ENCODE measurements around the gene SH3BGRL3.
"Not testable (repeated sequence)": the region's sequence is repeated elsewhere in the genome, so short reads cannot be mapped to it uniquely, and the experiment has no call there.

The SH3BGRL3 gene

GRCh38 chr1:26291939-26292338 lies 12.1 kb downstream of the SH3BGRL3 start:
- DNase-seq: no peak

DNA sequence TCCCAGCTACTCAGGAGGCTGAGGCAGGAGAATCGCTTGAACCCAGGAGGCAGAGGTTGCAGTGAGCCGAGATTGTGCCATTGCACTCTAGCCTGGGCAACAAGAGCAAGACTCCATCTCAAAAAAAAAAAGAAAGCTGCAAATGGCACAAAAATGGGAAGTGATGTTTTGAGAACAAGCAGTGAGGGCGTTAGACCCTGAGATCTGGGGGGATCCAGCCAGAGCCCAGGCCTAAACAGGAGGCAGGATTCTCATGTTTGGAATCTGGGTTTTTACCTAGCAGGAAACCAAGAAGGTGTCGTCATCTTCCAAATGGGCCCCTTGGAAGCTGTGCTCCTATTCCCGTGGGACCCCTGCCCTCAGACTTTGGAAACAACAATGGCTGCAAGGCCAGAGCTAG lies 12.8 kb downstream of the SH3BGRL3 start:
- not testable (repeated sequence) for DNase-seq

- no peak for DNase-seq
These were observed 14.1 kb downstream of the SH3BGRL3 start for GRCh38 chr1:26293911-26294463.

GRCh38 chr1:26295194-26296138 lies 15.6 kb downstream of the SH3BGRL3 start:
- DNase-seq: no peak

DNA sequence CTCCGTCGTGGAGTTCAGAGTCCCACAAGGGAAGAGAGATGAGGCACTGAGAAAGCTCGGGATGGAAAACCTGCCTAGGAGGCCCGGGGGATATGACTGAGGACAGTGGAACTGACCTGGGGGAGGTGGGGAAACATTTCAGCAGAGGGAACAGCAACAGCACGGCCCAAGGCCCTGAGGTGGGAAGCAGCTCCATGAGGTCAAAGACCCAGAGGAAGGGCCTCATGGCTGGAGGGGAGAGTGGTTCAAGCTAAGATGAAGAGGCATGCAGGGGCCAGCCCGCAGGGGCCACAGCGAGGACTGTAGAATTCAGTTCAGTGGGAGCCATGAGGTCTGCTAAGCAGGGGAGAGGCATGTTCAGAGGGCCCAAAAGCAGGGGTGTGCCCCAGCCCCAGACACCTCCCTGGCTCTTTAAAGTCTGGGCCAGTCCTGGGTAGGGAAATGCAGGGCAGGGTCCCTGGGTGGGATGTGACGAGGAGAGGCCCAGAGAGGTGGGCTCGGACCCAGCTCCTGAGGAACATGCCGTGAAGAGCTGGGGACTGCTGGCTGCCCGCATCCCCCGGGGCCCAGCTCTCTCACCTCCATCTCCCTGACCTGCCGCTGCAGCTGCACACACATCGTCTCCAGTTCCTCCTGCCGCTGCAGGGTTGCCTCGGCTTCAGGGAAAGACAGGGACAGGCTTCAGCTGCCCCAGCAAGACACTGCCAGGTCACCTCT lies 16.6 kb downstream of the SH3BGRL3 start:
- no peak for DNase-seq

- DNase-seq: no peak
These were observed 17.3 kb downstream of the SH3BGRL3 start for GRCh38 chr1:26297057-26297790.

GRCh38 chr1:26297791-26298124 lies 17.9 kb downstream of the SH3BGRL3 start:
- DNase-seq: no peak

DNA sequence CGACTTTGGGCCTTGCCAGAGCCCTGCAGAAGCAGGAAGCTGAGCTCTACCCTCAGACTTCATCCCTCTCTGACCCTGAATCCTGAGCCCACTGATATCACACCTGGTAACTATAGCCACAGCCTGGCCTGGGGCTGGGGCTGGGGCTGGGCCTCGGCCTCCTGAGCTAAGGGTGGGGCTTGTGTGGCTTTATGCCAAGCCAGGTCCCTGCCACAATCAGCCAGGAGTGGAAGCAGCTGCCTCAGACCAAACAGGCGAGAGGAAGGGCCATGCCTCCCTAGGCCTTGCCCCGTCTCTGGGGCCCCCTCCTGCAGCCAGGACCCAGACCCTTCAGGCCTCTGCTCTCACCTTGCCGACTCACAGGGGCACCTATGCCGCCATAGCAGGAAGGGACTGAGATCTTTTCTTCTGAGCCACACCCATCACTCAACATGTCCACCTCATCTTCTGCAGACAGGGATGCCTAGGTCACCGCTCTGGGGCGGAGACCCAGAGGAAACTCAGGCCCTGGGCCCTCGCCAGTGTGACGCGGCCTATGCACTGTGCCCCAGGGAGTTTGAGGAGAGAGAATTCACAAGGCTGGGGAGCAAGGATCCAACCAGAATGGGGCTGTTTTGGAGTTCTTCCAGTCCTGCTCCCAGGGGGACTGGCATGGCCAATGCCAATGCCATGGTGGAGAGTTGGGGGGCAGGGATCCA lies 20.8 kb downstream of the SH3BGRL3 start:
- DNase-seq: no peak

- no peak for DNase-seq
These were observed 23.0 kb downstream of the SH3BGRL3 start for GRCh38 chr1:26302733-26303405.

DNA sequence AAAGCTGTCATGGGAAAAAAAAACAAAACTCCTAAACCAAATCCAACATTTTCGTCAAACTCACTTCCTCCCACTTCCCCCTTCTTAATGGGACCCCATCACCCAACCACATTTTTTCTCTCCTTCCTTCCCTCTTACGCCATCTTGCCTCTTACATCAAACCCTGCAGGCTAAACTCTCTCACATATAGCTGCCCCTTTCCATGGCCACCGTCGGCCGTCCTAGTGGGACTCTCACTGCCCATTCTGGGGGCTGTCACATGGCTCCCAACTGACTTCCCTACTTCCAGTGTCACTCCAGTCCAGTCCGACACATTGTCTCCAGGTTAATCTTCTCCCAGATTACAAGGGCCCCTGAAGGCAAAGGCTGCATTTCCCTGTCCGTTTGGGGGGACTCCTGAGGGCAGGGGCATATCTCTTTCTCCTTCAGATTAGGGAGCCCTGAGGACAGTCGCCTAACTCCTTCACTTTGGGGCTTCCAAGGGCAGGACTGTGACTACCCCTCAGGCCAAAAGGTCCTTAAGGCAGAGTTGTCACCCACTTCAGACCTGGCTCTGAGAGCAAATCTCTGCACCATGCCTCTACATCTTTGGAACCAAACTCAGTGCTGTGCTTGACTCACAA lies 25.9 kb downstream of the SH3BGRL3 start:
- no peak for DNase-seq

- DNase-seq: peak; percentile 55
These were observed 26.7 kb downstream of the SH3BGRL3 start, which contains the start of gene UBXN11 for GRCh38 chr1:26306290-26307229. UBXN11 (minus strand) TSS chr1:26306636; CDS start chr1:26302883, 3,753 bp downstream.

DNA sequence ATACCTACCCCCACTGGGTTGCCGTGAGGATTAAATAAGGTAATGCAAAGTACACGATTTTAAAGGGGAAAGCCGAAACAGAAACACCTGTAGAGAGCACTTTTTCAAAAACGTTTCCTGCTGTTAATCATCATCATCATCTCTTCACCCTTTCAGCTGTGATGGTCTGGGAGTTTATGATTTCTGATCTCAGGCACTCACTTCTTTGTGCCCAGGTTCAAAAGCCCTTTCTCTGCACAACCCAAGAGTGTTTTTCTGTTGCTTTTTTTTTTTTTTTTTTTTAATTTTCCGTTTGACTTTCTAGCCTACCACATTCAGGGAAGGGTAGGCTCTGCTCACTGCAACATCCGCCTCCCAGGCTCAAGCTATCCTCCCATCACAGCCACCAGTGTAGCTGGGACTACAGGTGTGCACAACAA lies 27.5 kb downstream of the SH3BGRL3 start:
- no peak for DNase-seq

DNA sequence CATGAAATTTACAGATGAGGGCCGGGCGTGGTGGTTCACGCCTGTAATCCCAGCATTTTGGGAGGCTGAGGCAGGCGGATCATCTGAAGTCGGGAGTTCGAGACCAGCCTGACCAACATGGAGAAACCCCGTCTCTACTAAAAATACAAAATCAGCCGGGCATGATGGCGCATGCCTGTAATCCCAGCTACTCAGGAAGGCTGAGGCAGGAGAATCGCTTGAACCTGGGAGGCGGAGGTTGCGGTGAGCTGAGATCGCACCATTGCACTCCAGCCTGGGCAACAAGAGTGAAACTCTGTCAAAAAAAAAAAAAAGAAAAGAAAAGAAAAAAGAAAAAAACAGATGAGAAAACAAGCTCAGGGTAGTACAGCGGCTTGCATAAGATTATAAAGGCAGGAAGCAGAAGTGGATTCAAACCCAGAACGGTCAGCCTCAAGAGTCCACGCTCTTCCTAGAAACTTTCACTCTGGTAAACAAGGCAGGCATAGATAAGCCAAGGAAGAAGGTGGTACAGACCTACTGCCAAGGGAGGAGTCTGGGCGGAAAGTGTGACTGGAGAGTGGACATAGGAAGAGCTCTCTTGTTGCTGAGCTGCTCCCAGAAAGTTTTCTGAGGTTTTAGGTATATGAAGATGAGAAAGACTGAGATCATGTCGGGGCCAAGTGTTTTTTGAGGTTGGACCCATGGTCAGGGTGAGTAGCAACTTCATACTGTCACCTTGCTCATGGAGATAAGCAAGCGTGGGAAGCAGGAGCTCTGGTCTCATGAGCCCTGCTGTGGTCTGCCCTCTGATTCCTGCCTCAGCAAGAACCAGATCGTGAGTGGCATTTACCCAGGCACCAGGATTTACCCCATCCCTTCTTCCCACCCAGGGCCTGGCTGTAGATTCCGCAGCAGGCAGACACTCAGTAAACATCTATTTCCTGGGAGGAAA lies 28.3 kb downstream of the SH3BGRL3 start:
- DNase-seq: not testable (repeated sequence)

DNA sequence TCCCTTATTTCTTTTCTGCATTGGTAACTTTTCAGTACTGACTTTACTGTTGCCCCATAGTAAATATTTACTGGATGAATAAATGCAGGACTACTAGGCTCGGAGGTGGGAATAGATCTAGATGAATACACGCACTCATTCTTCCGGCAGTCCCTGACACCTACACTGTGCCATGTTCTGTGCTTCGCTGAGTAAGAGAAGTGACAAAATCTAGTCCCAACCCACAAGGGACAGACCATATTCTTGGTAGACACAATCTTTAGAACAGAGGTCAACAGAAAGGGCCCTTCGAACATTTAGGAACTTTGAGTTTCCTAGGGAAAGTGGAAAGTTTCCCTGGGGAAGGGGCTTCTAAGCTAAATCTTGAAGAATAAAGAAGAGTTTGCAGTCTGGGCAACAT lies 34.6 kb downstream of the SH3BGRL3 start:
- no peak for DNase-seq

DNA sequence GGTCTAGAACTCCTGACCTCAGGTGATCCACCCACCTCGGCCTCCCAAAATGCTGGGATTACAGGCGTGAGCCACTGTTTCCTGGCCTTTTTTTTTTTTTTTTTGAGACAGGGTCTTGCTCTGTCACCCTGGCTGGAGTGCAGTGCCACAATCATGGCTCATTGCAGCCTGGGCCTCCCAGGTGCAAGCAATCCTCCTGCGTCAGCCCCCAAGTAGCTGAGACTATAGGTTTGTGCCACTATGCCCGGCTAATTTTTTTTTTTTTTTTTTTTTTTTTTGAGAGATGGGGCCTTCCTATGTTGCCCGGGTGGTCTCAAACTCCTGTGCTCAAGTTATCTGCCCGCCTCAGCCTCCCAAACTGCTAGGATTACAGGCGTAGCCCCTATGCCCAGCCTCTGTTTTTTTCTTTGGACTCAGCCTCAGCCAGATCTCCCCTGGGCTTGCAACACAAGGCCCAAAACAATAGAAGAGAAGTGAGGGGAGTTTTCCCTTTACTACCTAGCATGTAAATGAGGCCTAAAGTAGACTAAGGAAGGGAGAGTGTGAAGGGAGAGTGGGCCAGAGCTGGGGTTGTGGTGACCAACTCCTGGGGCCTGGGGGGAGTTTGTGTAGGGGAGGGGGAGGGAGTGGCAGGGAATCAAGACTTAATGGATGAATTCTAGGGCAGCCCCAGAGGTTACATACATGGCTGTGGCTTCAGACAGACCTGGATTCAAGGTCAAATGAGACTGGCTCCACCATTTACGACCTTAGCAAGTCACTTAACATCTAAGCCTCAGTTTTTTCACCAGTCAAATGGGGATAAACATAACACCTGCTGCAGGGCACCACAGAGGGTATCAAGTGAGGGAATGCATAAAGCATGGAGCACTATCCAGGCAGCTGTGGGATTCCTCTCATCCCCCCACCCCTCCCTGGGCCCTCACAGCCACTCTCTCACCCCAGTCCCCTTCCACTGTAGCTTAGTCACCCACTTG lies 36.3 kb downstream of the SH3BGRL3 start:
- DNase-seq: no peak

- no peak for DNase-seq
These were observed 37.3 kb downstream of the SH3BGRL3 start for GRCh38 chr1:26317146-26317545.

GRCh38 chr1:26317612-26318337 lies 37.9 kb downstream of the SH3BGRL3 start, which contains the start of gene CD52:
CD52 (plus strand) TSS chr1:26317958; CDS start chr1:26318018, 60 bp downstream.
- DNase-seq: no peak

All from GOT3 (cell line).